Prostate gland (tissue), 2 donors: ENCODE results near the gene U2SURP. TPM values are rescaled to one million over a fixed set of nuclear protein-coding genes. Genes with fewer than 3 reads are reported as not detected.
"Not testable (repeated sequence)": the region's sequence is repeated elsewhere in the genome, so short reads cannot be mapped to it uniquely, and the experiment has no call there.

Source experiments
- DNase-seq: peaks from one replicate; pipeline ENCODE4 v3.0.0-alpha.2; 2019; ENCODE audit warnings: low spot score
- H3K27ac ChIP-seq, 2 donors: fragments of 200-600 bp; sonication (generic); 2 replicates each; pipeline ENCODE4 v1.5.1; 2017 to 2019
- H3K27me3 ChIP-seq: fragments of 200-600 bp; sonication (generic); replicated peaks from 2 replicates; pipeline ENCODE4 v1.5.1; 2019; ENCODE audit not compliant: insufficient read depth
- H3K36me3 ChIP-seq, 2 donors: fragments of 200-600 bp; sonication (generic); 1 replicate in 1 of 2; 2 replicates in 1 of 2; pipeline versions ENCODE4 v1.5.1 to v1.8.1; 2017 to 2019
- H3K4me1 ChIP-seq: fragments of 200-600 bp; sonication (generic); replicated peaks from 2 replicates; pipeline ENCODE4 v1.5.1; 2019
- H3K4me3 ChIP-seq, 2 donors: fragments of 200-600 bp; sonication (generic); 2 replicates each; pipeline ENCODE4 v1.5.1; 2017 to 2019
- H3K9me3 ChIP-seq: fragments of 200-600 bp; sonication (generic); 2 replicates; pipeline ENCODE4 v1.5.1; 2017
- CTCF ChIP-seq, 4 experiments: fragments of 200-600 bp in 2 of 4; fragments of 450-650 bp in 2 of 4; sonication (generic) in 2 of 4; IDR thresholded peaks; 1 replicate in 3 of 4; 2 replicates in 1 of 4; pipeline ENCODE4 v1.5.1; 2016 to 2019; ENCODE audit warnings: antibody characterized with exemption in 4 of 4, mild to moderate bottlenecking in 2 of 4, moderate library complexity in 2 of 4
- POLR2A ChIP-seq: fragments of 450-650 bp; IDR thresholded peaks from one replicate; pipeline ENCODE4 v1.6.1; 2016; ENCODE audit warnings: antibody characterized with exemption, mild to moderate bottlenecking
- POLR2AphosphoS5 ChIP-seq: sonication (generic); formaldehyde crosslinking; IDR thresholded peaks from one replicate; pipeline ENCODE4 v1.6.1; 2017; ENCODE audit warnings: antibody characterized with exemption
- WGBS: methylation state at CpG from one replicate; pipeline ENCODE4 v1.1.5; 2018; 5-methylcytosine and 5-hydroxymethylcytosine counted together
- intact Hi-C: fragments of 100-400 bp; cut with DNase I; formaldehyde crosslinking; loops from one replicate; pipeline ENCODE4 v1.14.2; 2022
- total RNA-seq, 2 donors: library from RNA; depleted of rRNA; stranded (reverse); fragments of >200 nt; gene quantifications; one replicate each; pipeline ENCODE4 v1.1.0, GENCODE V29; 2016

The U2SURP gene
- total RNA-seq, 2 donors from 2014 or later = 38.3 to 59.4 TPM

GRCh38 chr3:142983318-142983717 lies 18.1 kb upstream of the U2SURP start:
- no peak overlapping the region for H3K4me3 ChIP-seq
- TF ChIP-seq POLR2A = no peak
- no peak for TF ChIP-seq CTCF (IDR thresholded peaks at IDR 0.05)
- TF ChIP-seq POLR2AphosphoS5 = no peak
- no peaks in the 10 kb centered on the region for H3K9me3 ChIP-seq
- H3K4me1 ChIP-seq = no peaks in the 10 kb centered on the region
- no peaks in the 10 kb centered on the region for H3K27me3 ChIP-seq
- no peak for DNase-seq
- H3K27ac ChIP-seq = no peak overlapping the region
- no peaks in the 10 kb centered on the region for H3K36me3 ChIP-seq
- 65% methylated on average over 2 of the region's 2 CpGs for WGBS
- intact Hi-C loops = loop anchor here (10.0 kb wide), 1 partner anchor 399 kb away; no protein-coding TSS in a partner anchor

GRCh38 chr3:142984255-142984654 lies 17.1 kb upstream of the U2SURP start:
- DNase-seq = no peak
- no peak overlapping the region for H3K4me3 ChIP-seq
- 98% methylated on average over 3 of the region's 3 CpGs for WGBS
- no peaks in the 10 kb centered on the region for H3K27me3 ChIP-seq
- TF ChIP-seq POLR2A = no peak
- TF ChIP-seq CTCF (IDR thresholded peaks at IDR 0.05) = no peak
- no peak for TF ChIP-seq POLR2AphosphoS5
- no peak overlapping the region for H3K27ac ChIP-seq
- intact Hi-C loops = loop anchor here (10.0 kb wide), 1 partner anchor 399 kb away; no protein-coding TSS in a partner anchor
- H3K4me1 ChIP-seq = no peaks in the 10 kb centered on the region
- no peaks in the 10 kb centered on the region for H3K9me3 ChIP-seq
- no peaks in the 10 kb centered on the region for H3K36me3 ChIP-seq

- Histone ChIP-seq H3K27ac (no peak overlapping the region), H3K4me3 (no peak overlapping the region), H3K36me3 (no peaks in the 10 kb centered on the region), H3K27me3 (no peaks in the 10 kb centered on the region), H3K4me1 (no peaks in the 10 kb centered on the region), H3K9me3 (no peaks in the 10 kb centered on the region)
- intact Hi-C loops = loop anchor here (5.0 to 10.0 kb wide), 2 partner anchors 75 to 402 kb away; no protein-coding TSS in a partner anchor
- DNase-seq = no peak
- 67% methylated on average over 5 of the region's 5 CpGs for WGBS
- TF ChIP-seq CTCF (IDR thresholded peaks at IDR 0.05) (peak; percentile 40 to 69 (median 62)), POLR2AphosphoS5 (no peak), POLR2A (no peak)
Observed at GRCh38 chr3:142987080-142987700, 14.2 kb upstream of the U2SURP start.

- 23% methylated on average over 7 of the region's 7 CpGs for WGBS
- no peak for DNase-seq
Observed at GRCh38 chr3:142987707-142988106, 13.7 kb upstream of the U2SURP start.

DNA sequence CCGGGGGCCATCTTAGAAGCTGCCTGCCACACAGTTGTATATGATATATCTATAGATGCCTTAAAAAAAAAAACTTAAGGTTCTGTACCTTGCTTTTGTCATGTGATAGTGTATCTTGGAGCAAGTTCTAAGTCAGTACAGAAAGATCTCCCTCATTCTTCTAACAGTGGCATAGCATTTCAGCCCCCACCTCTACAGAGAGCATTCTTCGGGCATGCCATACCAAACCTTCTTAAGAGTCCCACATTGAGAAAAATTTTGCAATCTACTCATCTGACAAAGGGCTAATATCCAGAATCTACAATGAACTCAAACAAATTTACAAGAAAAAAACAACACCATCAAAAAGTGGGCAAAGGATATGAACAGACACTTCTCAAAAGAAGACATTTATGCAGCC lies 13.1 kb upstream of the U2SURP start:
- H3K4me1 ChIP-seq, H3K36me3 ChIP-seq, H3K9me3 ChIP-seq, H3K27ac ChIP-seq, H3K4me3 ChIP-seq, DNase-seq, H3K27me3 ChIP-seq: not testable (repeated sequence)
- WGBS = 83% methylated on average over 2 of the region's 2 CpGs
- intact Hi-C loops = loop anchor here (2.0 to 10.0 kb wide), 3 partner anchors 76 to 403 kb away; no protein-coding TSS in a partner anchor

More at GRCh38 chr3:142987707-142988106, 13.7 kb upstream of the U2SURP start:
- Histone ChIP-seq H3K4me3 (no peak overlapping the region), H3K9me3 (no peaks in the 10 kb centered on the region), H3K27ac (no peak overlapping the region), H3K27me3 (no peaks in the 10 kb centered on the region), H3K36me3 (no peaks in the 10 kb centered on the region), H3K4me1 (no peaks in the 10 kb centered on the region)
- intact Hi-C loops = loop anchor here (2.0 to 10.0 kb wide), 3 partner anchors 75 to 403 kb away; no protein-coding TSS in a partner anchor
- TF ChIP-seq POLR2AphosphoS5 = no peak
- no peak for TF ChIP-seq CTCF (IDR thresholded peaks at IDR 0.05)
- no peak for TF ChIP-seq POLR2A

GRCh38 chr3:142988826-142989225 lies 12.5 kb upstream of the U2SURP start:
- intact Hi-C loops = loop anchor here (2.0 to 10.0 kb wide), 3 partner anchors 77 to 404 kb away; no protein-coding TSS in a partner anchor
- not testable (repeated sequence) for H3K27ac ChIP-seq, H3K36me3 ChIP-seq, H3K9me3 ChIP-seq, H3K27me3 ChIP-seq, DNase-seq, H3K4me3 ChIP-seq, H3K4me1 ChIP-seq
- WGBS = 100% methylated on average over 2 of the region's 3 CpGs
